ENCODE data around the gene WASL. TPM values are rescaled to one million over a fixed set of nuclear protein-coding genes. Genes with fewer than 3 reads are reported as not detected.

WASL gene
- total RNA-seq, 4 donors from 2014 or later = 16.9 to 56.9 (median 49.5) TPM

- Histone ChIP-seq H3K9me3 (no peaks in the 10 kb centered on the region), H3K4me3 (no peak overlapping the region), H3K36me3 (no peaks in the 10 kb centered on the region), H3K4me1 (no peaks in the 10 kb centered on the region), H3K27me3 (no peaks in the 10 kb centered on the region), H3K27ac (no peak overlapping the region)
- TF ChIP-seq POLR2A (IDR thresholded peaks at IDR 0.05) (no peak), CTCF (IDR thresholded peaks at IDR 0.05) (no peak)
- DNase-seq = no peak
- intact Hi-C loops (cut with DNase I; ENCODE audit: low total_unique reads) = no loop called here
Observed at GRCh38 chr7:123679614-123680013, 69.2 kb downstream of the WASL start.

- intact Hi-C loops (cut with DNase I; ENCODE audit: low total_unique reads) = no loop called here
- DNase-seq = no peak
- Histone ChIP-seq H3K9me3 (no peaks in the 10 kb centered on the region), H3K4me1 (no peaks in the 10 kb centered on the region), H3K4me3 (no peak overlapping the region), H3K27ac (no peak overlapping the region), H3K27me3 (no peaks in the 10 kb centered on the region), H3K36me3 (no peaks in the 10 kb centered on the region)
- TF ChIP-seq POLR2A (IDR thresholded peaks at IDR 0.05) (no peak), CTCF (IDR thresholded peaks at IDR 0.05) (no peak)
Observed at GRCh38 chr7:123677061-123677715, 71.6 kb downstream of the WASL start.

GRCh38 chr7:123675181-123675473, 73.7 kb downstream of the WASL start:
- DNase-seq = no peak
- no peaks in the 10 kb centered on the region for H3K27me3 ChIP-seq
- H3K36me3 ChIP-seq = no peaks in the 10 kb centered on the region
- H3K4me1 ChIP-seq = no peaks in the 10 kb centered on the region
- intact Hi-C loops (cut with DNase I; ENCODE audit: low total_unique reads) = no loop called here
- no peak overlapping the region for H3K27ac ChIP-seq
- no peak overlapping the region for H3K4me3 ChIP-seq
- no peaks in the 10 kb centered on the region for H3K9me3 ChIP-seq
- no peak for TF ChIP-seq CTCF (IDR thresholded peaks at IDR 0.05)
- no peak for TF ChIP-seq POLR2A (IDR thresholded peaks at IDR 0.05)

- H3K4me1 ChIP-seq = no peaks in the 10 kb centered on the region
- no peak for DNase-seq
- no peak overlapping the region for H3K4me3 ChIP-seq
- no peak overlapping the region for H3K27ac ChIP-seq
- no peaks in the 10 kb centered on the region for H3K9me3 ChIP-seq
- TF ChIP-seq CTCF (IDR thresholded peaks at IDR 0.05) (no peak), POLR2A (IDR thresholded peaks at IDR 0.05) (no peak)
- H3K36me3 ChIP-seq = no peaks in the 10 kb centered on the region
- no peaks in the 10 kb centered on the region for H3K27me3 ChIP-seq
- intact Hi-C loops (cut with DNase I; ENCODE audit: low total_unique reads) = no loop called here
Observed at GRCh38 chr7:123674399-123675180, 74.2 kb downstream of the WASL start.

GRCh38 chr7:123673752-123674398, 74.9 kb downstream of the WASL start:
- DNase-seq = no peak
- intact Hi-C loops (cut with DNase I; ENCODE audit: low total_unique reads) = no loop called here
- Histone ChIP-seq H3K4me3 (no peak overlapping the region), H3K4me1 (no peaks in the 10 kb centered on the region), H3K36me3 (no peaks in the 10 kb centered on the region), H3K27me3 (no peaks in the 10 kb centered on the region), H3K9me3 (no peaks in the 10 kb centered on the region), H3K27ac (no peak overlapping the region)
- TF ChIP-seq POLR2A (IDR thresholded peaks at IDR 0.05) (no peak), CTCF (IDR thresholded peaks at IDR 0.05) (no peak)

All from uterus (tissue), 4 donors.